ENCODE measurements around the gene C1QTNF6. TPM values are rescaled to one million over a fixed set of nuclear protein-coding genes. Genes with fewer than 3 reads are reported as not detected.

The C1QTNF6 gene
- total and polyA plus RNA-seq, 10 donors, result 5.3 to 10.3 (median 7.6) TPM

DNA sequence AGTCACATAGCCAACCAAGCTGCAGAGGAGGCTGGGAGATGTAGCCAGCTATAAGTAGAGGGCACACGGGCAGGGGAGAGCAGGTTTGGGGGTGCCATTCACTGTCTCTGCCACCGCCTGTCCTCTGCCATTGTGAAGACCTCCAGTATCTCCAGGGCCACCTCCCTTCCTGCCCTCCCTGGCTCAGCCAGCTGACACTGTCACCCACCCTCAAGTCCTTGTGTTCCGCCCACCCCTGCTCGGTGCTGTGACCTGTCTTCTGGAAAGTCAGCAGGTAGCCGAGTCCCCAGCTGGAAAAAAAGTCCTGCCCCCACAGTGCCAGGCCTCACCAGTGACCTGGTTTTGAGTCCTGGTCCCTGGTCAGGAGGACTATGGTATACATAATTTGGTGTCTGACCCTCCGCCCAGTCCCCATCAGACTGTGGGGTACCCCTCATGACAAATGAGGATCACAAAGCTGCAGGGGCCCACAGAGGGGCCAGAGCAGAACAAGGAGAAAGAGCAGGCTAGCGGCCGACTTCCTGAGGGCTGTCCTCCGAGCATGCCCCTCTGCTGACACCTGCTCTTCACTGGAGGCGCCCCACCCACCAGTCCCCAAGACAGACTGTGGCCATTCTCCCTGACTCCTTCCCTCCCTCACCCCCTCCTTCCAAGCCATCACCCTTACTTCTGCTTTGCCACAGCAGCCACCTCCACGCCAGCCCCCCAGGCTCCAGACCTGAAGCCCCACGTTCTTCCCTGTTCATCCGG lies 31.2 kb downstream of the C1QTNF6 start:
- 62 to 80% (median 70%) methylated on average over 12 to 13 of the region's 13 CpGs for WGBS, 5 donors
- H3K27ac ChIP-seq, result peak overlapping the region in 2 of 8 donors; percentile 10 to 40
- intact Hi-C loops (cut with DNase I; ENCODE audit: low total_unique reads), result no loop called here

DNA sequence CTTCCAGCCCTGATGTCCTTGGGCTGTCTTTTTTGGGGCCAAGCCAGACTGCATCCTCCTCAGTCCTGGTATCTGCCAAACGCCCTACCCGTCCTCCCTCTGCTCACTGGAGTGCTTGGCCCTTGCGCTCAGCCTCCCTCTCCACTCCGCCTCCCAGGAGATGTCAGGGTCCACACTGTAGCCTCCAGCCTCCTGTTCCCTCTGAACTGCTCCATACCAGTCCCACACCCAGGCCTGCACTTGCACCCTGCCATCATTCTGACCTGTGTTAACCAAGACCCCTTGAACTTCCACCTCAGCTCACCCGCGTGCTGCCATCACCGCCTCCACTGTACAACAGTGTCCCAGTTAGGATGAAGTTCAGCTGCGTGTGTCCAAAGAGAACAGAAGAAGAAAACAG lies 32.1 kb downstream of the C1QTNF6 start:
- no peak for TF ChIP-seq POLR2AphosphoS5 (IDR thresholded peaks at IDR 0.05)
- TF ChIP-seq, protein P1, sequence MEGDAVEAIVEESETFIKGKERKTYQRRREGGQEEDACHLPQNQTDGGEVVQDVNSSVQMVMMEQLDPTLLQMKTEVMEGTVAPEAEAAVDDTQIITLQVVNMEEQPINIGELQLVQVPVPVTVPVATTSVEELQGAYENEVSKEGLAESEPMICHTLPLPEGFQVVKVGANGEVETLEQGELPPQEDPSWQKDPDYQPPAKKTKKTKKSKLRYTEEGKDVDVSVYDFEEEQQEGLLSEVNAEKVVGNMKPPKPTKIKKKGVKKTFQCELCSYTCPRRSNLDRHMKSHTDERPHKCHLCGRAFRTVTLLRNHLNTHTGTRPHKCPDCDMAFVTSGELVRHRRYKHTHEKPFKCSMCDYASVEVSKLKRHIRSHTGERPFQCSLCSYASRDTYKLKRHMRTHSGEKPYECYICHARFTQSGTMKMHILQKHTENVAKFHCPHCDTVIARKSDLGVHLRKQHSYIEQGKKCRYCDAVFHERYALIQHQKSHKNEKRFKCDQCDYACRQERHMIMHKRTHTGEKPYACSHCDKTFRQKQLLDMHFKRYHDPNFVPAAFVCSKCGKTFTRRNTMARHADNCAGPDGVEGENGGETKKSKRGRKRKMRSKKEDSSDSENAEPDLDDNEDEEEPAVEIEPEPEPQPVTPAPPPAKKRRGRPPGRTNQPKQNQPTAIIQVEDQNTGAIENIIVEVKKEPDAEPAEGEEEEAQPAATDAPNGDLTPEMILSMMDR (IDR thresholded peaks at IDR 0.05 in 8 of 11, conservative IDR thresholded peaks at IDR 0.05 in 3 of 11), result no peak
- TF ChIP-seq POLR2A (IDR thresholded peaks at IDR 0.05), result no peak
- H3K27me3 ChIP-seq (replicated peaks in 1 of 7), result no peaks in the 10 kb centered on the region
- H3K27ac ChIP-seq, result no peak overlapping the region
- intact Hi-C loops (cut with DNase I; ENCODE audit: low total_unique reads), result no loop called here
- DNase-seq, result peak; percentile 52
- peaks cover 0 to under 1% (median 0%) of the 10 kb centered on the region in 8 donors for H3K9me3 ChIP-seq
- H3K4me3 ChIP-seq, result no peak overlapping the region
- H3K4me1 ChIP-seq, result peaks cover 0 to 16% (median 0%) of the 10 kb centered on the region in 6 donors
- no peaks in the 10 kb centered on the region for H3K36me3 ChIP-seq
- WGBS, 5 donors, result 93 to 97% (median 94%) methylated on average over 8 of the region's 8 CpGs

More for the DNA sequence above, 31.2 kb downstream of the C1QTNF6 start:
- Histone ChIP-seq H3K4me1 (peaks cover 0 to 25% (median 5%) of the 10 kb centered on the region in 6 donors), H3K27me3 (replicated peaks in 1 of 7) (no peaks in the 10 kb centered on the region), H3K4me3 (no peak overlapping the region), H3K9me3 (peaks cover 0 to 7% (median 6%) of the 10 kb centered on the region in 8 donors), H3K36me3 (no peaks in the 10 kb centered on the region)
- no peak for TF ChIP-seq POLR2A (IDR thresholded peaks at IDR 0.05)
- TF ChIP-seq, protein P1 (IDR thresholded peaks at IDR 0.05 in 8 of 11, conservative IDR thresholded peaks at IDR 0.05 in 3 of 11), result no peak
- TF ChIP-seq POLR2AphosphoS5 (IDR thresholded peaks at IDR 0.05), result no peak
- peak; percentile 69 for DNase-seq

DNA sequence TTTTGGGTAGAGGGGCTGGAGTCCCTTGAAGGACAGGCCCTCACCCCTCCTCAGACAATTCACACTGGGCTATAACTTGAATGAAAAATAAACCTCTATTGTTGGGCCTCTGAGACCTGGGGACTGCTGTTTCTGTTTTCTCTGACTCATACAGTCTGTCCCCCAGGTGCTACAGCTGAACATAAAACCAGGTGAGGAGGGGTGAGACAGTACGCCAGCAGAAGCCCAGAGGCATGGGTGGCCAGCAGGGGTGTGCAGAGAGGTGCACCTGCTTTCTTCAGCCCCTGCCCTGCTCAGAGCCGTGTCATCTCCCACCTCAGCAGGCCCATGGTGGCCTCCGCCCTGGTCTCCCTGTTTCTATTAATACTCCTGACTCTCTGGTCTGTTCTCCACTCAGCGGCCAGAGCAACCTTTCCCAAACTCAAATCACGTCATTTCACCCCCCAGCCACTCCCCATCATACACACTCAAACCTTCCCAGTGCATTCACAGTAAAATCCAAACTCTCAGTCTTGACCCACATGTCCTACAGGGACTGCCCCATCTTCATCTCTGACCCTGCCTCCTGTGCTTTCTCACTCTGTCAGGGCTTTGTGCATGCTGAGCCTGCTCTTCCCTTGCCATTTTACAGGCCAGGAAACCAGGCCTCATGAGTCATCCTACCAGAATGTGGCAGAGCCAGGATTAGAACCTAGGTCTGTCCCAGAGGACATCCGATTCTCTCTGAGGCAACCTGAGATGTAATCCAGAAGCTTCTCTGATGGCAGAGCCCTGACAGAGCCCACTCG lies 32.9 kb downstream of the C1QTNF6 start:
- WGBS, 5 donors, result 70 to 93% (median 76%) methylated on average over 7 of the region's 7 CpGs
- Histone ChIP-seq H3K27ac (no peak overlapping the region), H3K27me3 (replicated peaks in 1 of 7) (no peaks in the 10 kb centered on the region), H3K36me3 (no peaks in the 10 kb centered on the region), H3K9me3 (peaks cover 0 to 4% (median 0%) of the 10 kb centered on the region in 8 donors), H3K4me1 (peaks cover 0 to 17% (median 0%) of the 10 kb centered on the region in 6 donors), H3K4me3 (no peak overlapping the region)
- DNase-seq, result no peak
- TF ChIP-seq, protein P1 (IDR thresholded peaks at IDR 0.05 in 8 of 11, conservative IDR thresholded peaks at IDR 0.05 in 3 of 11), result no peak
- intact Hi-C loops (cut with DNase I; ENCODE audit: low total_unique reads), result no loop called here

DNA sequence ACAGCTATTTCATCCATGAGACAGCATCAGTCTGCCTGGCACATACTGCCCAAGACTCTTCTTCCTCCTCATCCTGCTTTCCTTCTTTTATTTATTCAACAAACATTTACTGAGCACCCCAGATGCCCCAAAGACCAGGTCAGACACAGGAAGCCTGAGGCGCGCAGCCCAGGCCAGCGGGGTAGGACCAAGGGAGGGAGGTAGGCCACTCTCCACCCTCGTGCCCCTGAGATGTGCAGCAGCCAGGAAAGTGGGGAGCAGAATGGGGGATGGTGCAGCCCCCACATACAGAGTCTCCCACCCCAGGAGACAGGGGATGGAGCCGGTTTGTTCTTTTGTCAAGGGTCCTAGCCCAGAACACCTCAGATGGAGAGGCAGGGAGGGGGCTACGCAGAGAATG lies 34.1 kb downstream of the C1QTNF6 start:
- 90 to 96% (median 93%) methylated on average over 5 to 6 of the region's 6 CpGs for WGBS, 5 donors
- DNase-seq, result no peak
- intact Hi-C loops (cut with DNase I; ENCODE audit: low total_unique reads), result no loop called here

More for the DNA sequence above, 34.1 kb downstream of the C1QTNF6 start:
- H3K9me3 ChIP-seq, result peaks cover 0 to 4% (median 0%) of the 10 kb centered on the region in 8 donors
- peaks cover 0 to 21% (median 0%) of the 10 kb centered on the region in 6 donors for H3K4me1 ChIP-seq
- H3K27ac ChIP-seq, result no peak overlapping the region
- H3K36me3 ChIP-seq, result no peaks in the 10 kb centered on the region
- no peak overlapping the region for H3K4me3 ChIP-seq
- no peaks in the 10 kb centered on the region for H3K27me3 ChIP-seq (replicated peaks in 1 of 7)
- TF ChIP-seq POLR2AphosphoS5 (IDR thresholded peaks at IDR 0.05) (no peak), POLR2A (IDR thresholded peaks at IDR 0.05) (no peak)
- TF ChIP-seq, protein P1 (IDR thresholded peaks at IDR 0.05 in 8 of 11, conservative IDR thresholded peaks at IDR 0.05 in 3 of 11), result no peak

Data from spleen (tissue), 11 donors.